B cell (primary cell): ENCODE measurements around the gene MAPK8. TPM values are rescaled to one million over a fixed set of nuclear protein-coding genes. Genes with fewer than 3 reads are reported as not detected.

Experiments
- ATAC-seq: fragments of 200-7000 bp; cut with Tn5 transposase; one replicate; pipeline ENCODE4 v1.10.0; 2021; ENCODE audit warnings: low read depth, mild to moderate bottlenecking, moderate number of reproducible peaks, moderate library complexity
- CTCF ChIA-PET: fragments of 350-600 bp; sonication (Branson Sonifier 250); formaldehyde crosslinking; loops from one replicate; lab custom pipeline; 2021; ENCODE audit warnings: antibody characterized with exemption, inconsistent platforms; lab: Charles Lee
- POLR2A ChIA-PET: fragments of 350-600 bp; sonication (Branson Sonifier 250); formaldehyde crosslinking; loops from one replicate; lab custom pipeline; 2021; ENCODE audit warnings: antibody characterized with exemption; lab: Charles Lee
- DNase-seq: peaks from one replicate; pipeline ENCODE4 v3.0.0; 2013
- H2AFZ ChIP-seq: 2 replicates; pipeline ENCODE4 v1.6.1; 2012; ENCODE audit warnings: mild to moderate bottlenecking, low read depth, low read length; ENCODE audit not compliant: insufficient read depth, poor library complexity, severe bottlenecking
- H3K27ac ChIP-seq, 2 donors: 1 replicate in 1 of 2; 2 replicates in 1 of 2; pipeline ENCODE4 v1.5.1; 2012 to 2013; ENCODE audit warnings: low read length in 2 of 2, mild to moderate bottlenecking in 2 of 2, moderate library complexity in 1 of 2
- H3K27me3 ChIP-seq, 4 experiments: fragments of 200-600 bp in 1 of 4; sonication (generic) in 1 of 4; replicated peaks in 1 of 4; 1 replicate in 2 of 4; 2 replicates in 2 of 4; pipeline versions ENCODE4 v1.6.1 to v1.7.0; 2013 to 2016; ENCODE audit warnings: low read length in 3 of 4, mild to moderate bottlenecking in 2 of 4, mixed read lengths in 1 of 4, moderate library complexity in 1 of 4; ENCODE audit not compliant: insufficient read depth in 4 of 4, control insufficient read depth in 3 of 4; ENCODE audit errors: control extremely low read depth in 1 of 4
- H3K36me3 ChIP-seq, 2 experiments: replicated peaks in 1 of 2; 1 replicate in 1 of 2; 2 replicates in 1 of 2; pipeline versions ENCODE4 v1.6.1 to v1.7.1; 2013; ENCODE audit warnings: low read length in 1 of 2; ENCODE audit not compliant: insufficient read depth in 2 of 2, control insufficient read depth in 1 of 2; ENCODE audit errors: control extremely low read depth in 1 of 2, extremely low read depth in 1 of 2
- H3K4me1 ChIP-seq, 2 donors: fragments of 200-600 bp in 1 of 2; sonication (generic) in 1 of 2; 1 replicate in 1 of 2; 2 replicates in 1 of 2; pipeline versions ENCODE4 v1.5.1 to v1.6.1; 2013 to 2017; ENCODE audit warnings: low read length in 2 of 2; ENCODE audit not compliant: control insufficient read depth in 2 of 2, insufficient read depth in 2 of 2
- H3K4me2 ChIP-seq: replicated peaks from 2 replicates; pipeline ENCODE3; 2012; ENCODE audit warnings: mild to moderate bottlenecking, low read depth, low read length; ENCODE audit not compliant: poor library complexity, severe bottlenecking
- H3K4me3 ChIP-seq, 5 experiments: fragments of 200-600 bp in 1 of 5; sonication (generic) in 1 of 5; 1 replicate in 3 of 5; 2 replicates in 2 of 5; pipeline versions ENCODE4 v1.5.1 to v1.7.0; 2011 to 2016; ENCODE audit warnings: low read length in 4 of 5, mild to moderate bottlenecking in 4 of 5, low read depth in 2 of 5, control low read depth in 1 of 5, moderate library complexity in 1 of 5; ENCODE audit not compliant: insufficient read depth in 1 of 5; ENCODE audit errors: control extremely low read depth in 1 of 5, extremely low read depth in 1 of 5
- H3K79me2 ChIP-seq: fragments of 200-600 bp; sonication (generic); one replicate; pipeline ENCODE4 v1.6.0; 2016; ENCODE audit warnings: low read length; ENCODE audit not compliant: control insufficient read depth, insufficient read depth
- H3K9ac ChIP-seq: fragments of 200-600 bp; sonication (generic); 2 replicates; pipeline ENCODE4 v1.6.1; 2017; ENCODE audit warnings: mild to moderate bottlenecking, low read length, moderate library complexity
- H3K9me3 ChIP-seq, 3 donors: one replicate each; pipeline versions ENCODE4 v1.6.1 to v1.7.1; 2013; ENCODE audit warnings: low read length in 2 of 3; ENCODE audit not compliant: control insufficient read depth in 2 of 3, insufficient read depth in 1 of 3; ENCODE audit errors: control extremely low read depth in 1 of 3
- H4K20me1 ChIP-seq: 2 replicates; pipeline ENCODE4 v1.6.0; 2012; ENCODE audit warnings: mild to moderate bottlenecking, low read length; ENCODE audit not compliant: insufficient read depth, control insufficient read depth, poor library complexity, severe bottlenecking
- H3K27ac Mint-ChIP-seq: one replicate; pipeline ENCODE4 v1.8.0; 2021; ENCODE audit warnings: mixed read lengths
- H3K27me3 Mint-ChIP-seq: one replicate; pipeline ENCODE4 v1.8.0; 2021; ENCODE audit warnings: mixed read lengths
- H3K4me1 Mint-ChIP-seq: one replicate; pipeline ENCODE4 v1.8.0; 2021; ENCODE audit warnings: mixed read lengths
- H3K4me3 Mint-ChIP-seq: one replicate; pipeline ENCODE4 v1.8.0; 2021; ENCODE audit warnings: mixed read lengths
- H3K9me3 Mint-ChIP-seq: one replicate; pipeline ENCODE4 v1.8.0; 2022; ENCODE audit warnings: mixed read lengths; ENCODE audit not compliant: insufficient read depth
- CTCF ChIP-seq: fragments of 200-600 bp; IDR thresholded peaks from one replicate; pipeline ENCODE4 v1.8.0; 2022; ENCODE audit warnings: antibody characterized with exemption, mild to moderate bottlenecking
- EZH2 ChIP-seq: IDR thresholded peaks from 2 replicates; pipeline ENCODE4 v1.6.1; 2012; ENCODE audit warnings: borderline replicate concordance, low read depth, mild to moderate bottlenecking, moderate library complexity, low read length; ENCODE audit not compliant: insufficient read depth, poor library complexity, severe bottlenecking
- WGBS: methylation state at CpG from one replicate; pipeline ENCODE4 v1.1.5; 2013; ENCODE audit warnings: missing lambda C conversion rate; ENCODE audit not compliant: insufficient coverage; 5-methylcytosine and 5-hydroxymethylcytosine counted together
- intact Hi-C: fragments of 100-400 bp; cut with micrococcal nuclease; formaldehyde crosslinking; loops from one replicate; pipeline ENCODE4 v1.10.0; 2022
- polyA plus RNA-seq: library from polyadenylated mRNA; depleted of rRNA; stranded (reverse); fragments of >200 nt; gene quantifications from 2 replicates; pipeline ENCODE4 v1.2.3, GENCODE V29; 2012
- total RNA-seq, 2 donors: library from RNA; stranded (reverse); fragments of 120-200 nt in 1 of 2; gene quantifications; 1 replicate in 1 of 2; 2 replicates in 1 of 2; pipeline versions ENCODE4 v1.2.3 to v1.2.4, GENCODE V29; 2013 to 2022

The MAPK8 gene
- total and polyA plus RNA-seq, 2 donors (not counting 1 experiment from before 2014, with no cell fraction given) = 13.7 to 40.0 TPM

- H3K9me3 ChIP-seq = no peaks in the 10 kb centered on the region
- H3K4me3 ChIP-seq = no peak overlapping the region
- no peaks in the 10 kb centered on the region for H3K27me3 ChIP-seq
- H3K27me3 Mint-ChIP-seq = no peaks in the 10 kb centered on the region
- H3K4me3 Mint-ChIP-seq = no peak overlapping the region
- ATAC-seq (no peak), DNase-seq (no peak)
- intact Hi-C loops = no loop called here
- no peak overlapping the region for H3K27ac Mint-ChIP-seq
- ChIA-PET POLR2A (no interaction called here), CTCF (no interaction called here)
- no peaks in the 10 kb centered on the region for H3K4me1 ChIP-seq
- TF ChIP-seq EZH2 (no peak), CTCF (no peak)
- no peaks in the 10 kb centered on the region for H3K9me3 Mint-ChIP-seq
- no CpG with 5 or more reads among the region's 4 CpGs for WGBS
- no peak overlapping the region for H2AFZ ChIP-seq
- H3K36me3 ChIP-seq = peaks cover 3 to 11% of the 10 kb centered on the region in 2 experiments
- no peak overlapping the region for H3K4me2 ChIP-seq
- H3K79me2 ChIP-seq = no peaks in the 10 kb centered on the region
- no peak overlapping the region for H3K27ac ChIP-seq
- no peaks in the 10 kb centered on the region for H3K4me1 Mint-ChIP-seq
- no peaks in the 10 kb centered on the region for H4K20me1 ChIP-seq
- H3K9ac ChIP-seq = no peak overlapping the region
Measured at GRCh38 chr10:48423884-48424283, 117.4 kb downstream of the MAPK8 start.

GRCh38 chr10:48428896-48429295 is 122.4 kb downstream of the MAPK8 start:
- peaks cover 6 to 27% of the 10 kb centered on the region in 2 experiments for H3K36me3 ChIP-seq
- TF ChIP-seq CTCF (no peak), EZH2 (no peak)
- Mint-ChIP-seq H3K9me3 (no peaks in the 10 kb centered on the region), H3K4me1 (no peaks in the 10 kb centered on the region), H3K27ac (no peak overlapping the region), H3K27me3 (no peaks in the 10 kb centered on the region), H3K4me3 (no peak overlapping the region)
- H3K9ac ChIP-seq = no peak overlapping the region
- intact Hi-C loops = no loop called here
- DNase-seq (no peak), ATAC-seq (no peak)
- H2AFZ ChIP-seq = no peak overlapping the region
- H3K4me3 ChIP-seq = no peak overlapping the region
- CTCF ChIA-PET = no interaction called here
- H4K20me1 ChIP-seq = no peaks in the 10 kb centered on the region
- POLR2A ChIA-PET = no interaction called here
- H3K79me2 ChIP-seq = no peaks in the 10 kb centered on the region
- H3K27me3 ChIP-seq = no peaks in the 10 kb centered on the region
- no peaks in the 10 kb centered on the region for H3K4me1 ChIP-seq
- no peaks in the 10 kb centered on the region for H3K9me3 ChIP-seq
- 100% methylated on average over 1 of the region's 3 CpGs for WGBS
- H3K27ac ChIP-seq = no peak overlapping the region
- no peak overlapping the region for H3K4me2 ChIP-seq
